NCI-H187 treated with DMSO at 0.1 percent for 48 hours (cell line): ENCODE data around the gene DCPS.
A peak's percentile ranks its signal among the peaks of the same experiment; 100 is the strongest.
"Not testable (repeated sequence)": the region's sequence is repeated elsewhere in the genome, so short reads cannot be mapped to it uniquely, and the experiment has no call there.

Experiments used
- DNase-seq: peaks from one replicate; lab custom pipeline; 2025; lab: John Stamatoyannopoulos, UW

DCPS gene, protein sequence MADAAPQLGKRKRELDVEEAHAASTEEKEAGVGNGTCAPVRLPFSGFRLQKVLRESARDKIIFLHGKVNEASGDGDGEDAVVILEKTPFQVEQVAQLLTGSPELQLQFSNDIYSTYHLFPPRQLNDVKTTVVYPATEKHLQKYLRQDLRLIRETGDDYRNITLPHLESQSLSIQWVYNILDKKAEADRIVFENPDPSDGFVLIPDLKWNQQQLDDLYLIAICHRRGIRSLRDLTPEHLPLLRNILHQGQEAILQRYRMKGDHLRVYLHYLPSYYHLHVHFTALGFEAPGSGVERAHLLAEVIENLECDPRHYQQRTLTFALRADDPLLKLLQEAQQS

GRCh38 chr11:126303623-126304456 is at the start of gene DCPS:
DCPS (plus strand) TSS chr11:126304060; CDS start chr11:126304081, 21 bp downstream.
- DNase-seq = peak; percentile 71

DNA sequence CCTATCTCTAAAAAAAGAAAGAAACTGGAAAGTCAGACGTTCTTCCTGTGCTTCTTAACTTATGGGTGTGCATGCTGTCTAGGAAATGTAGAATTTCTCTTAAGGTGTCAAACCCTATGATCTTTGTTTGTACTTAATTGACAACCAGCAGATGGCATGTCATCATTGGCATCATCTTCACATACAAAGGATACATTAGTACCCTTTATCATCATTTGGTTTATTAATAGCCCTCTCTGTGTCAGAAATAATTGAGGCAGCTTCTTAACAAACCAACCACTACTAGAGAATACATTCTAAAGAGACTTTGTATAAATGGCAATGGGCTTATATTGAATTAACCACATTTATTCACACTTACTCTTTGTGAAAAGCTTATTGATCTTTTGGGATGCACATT is 49.0 kb upstream of the DCPS start:
- no peak for DNase-seq

GRCh38 chr11:126255507-126255906 is 48.4 kb upstream of the DCPS start:
- not testable (repeated sequence) for DNase-seq

DNA sequence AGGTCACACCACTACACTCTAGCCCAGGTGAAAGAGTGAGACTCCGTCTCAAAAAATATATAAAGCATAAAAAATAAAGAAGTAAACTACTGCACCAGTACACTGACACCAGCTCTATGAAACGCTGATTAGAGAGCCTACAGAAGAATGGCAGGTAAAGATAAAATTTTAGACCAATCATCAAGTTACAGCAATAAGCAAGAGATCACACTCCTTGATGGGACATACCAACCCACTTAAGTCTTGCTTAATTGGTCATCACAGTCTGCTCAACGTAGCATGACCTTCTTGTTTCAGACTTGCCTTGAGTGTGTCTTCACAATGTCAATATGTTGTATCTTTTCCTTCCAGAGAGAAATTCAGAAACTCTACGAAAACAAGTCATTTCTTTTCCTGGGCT is 47.6 kb upstream of the DCPS start:
- DNase-seq = no peak

DNA sequence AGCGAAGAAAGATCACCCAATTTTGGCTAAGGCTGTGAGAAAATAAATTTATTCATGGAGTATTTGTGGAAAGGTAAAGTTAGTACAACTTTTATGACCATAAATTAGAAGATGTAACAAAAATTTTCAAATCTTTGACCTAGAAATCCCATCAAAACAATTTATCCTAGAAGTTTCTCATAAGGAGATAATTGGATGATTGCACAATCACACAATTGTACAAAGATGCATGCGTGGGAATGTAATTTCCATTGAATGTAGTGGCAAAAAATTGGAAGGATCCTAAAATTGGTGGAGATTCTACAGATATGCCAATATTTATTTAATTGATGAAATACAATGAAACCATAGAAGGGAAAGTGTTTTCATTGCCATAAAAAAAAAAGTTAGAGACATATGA is 46.7 kb upstream of the DCPS start:
- DNase-seq = no peak

DNA sequence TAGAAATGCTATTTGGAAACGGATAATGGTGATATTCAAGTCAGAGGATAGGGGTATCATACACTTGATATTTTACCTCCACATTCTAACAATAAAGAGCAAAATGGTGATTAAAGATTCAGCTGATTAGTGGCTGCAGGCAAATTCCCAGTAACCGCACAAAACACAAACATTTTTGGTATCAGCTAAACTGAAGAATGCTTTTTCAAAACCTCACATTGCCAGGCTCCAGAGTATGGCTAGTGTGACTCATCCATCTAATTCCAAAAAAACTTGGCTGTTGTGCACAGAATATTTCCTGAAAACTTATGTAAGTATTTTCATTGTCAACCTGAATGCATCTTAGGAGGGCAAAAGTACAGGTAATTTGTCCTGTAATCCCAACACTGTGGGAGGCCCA is 46.1 kb upstream of the DCPS start:
- no peak for DNase-seq

DNA sequence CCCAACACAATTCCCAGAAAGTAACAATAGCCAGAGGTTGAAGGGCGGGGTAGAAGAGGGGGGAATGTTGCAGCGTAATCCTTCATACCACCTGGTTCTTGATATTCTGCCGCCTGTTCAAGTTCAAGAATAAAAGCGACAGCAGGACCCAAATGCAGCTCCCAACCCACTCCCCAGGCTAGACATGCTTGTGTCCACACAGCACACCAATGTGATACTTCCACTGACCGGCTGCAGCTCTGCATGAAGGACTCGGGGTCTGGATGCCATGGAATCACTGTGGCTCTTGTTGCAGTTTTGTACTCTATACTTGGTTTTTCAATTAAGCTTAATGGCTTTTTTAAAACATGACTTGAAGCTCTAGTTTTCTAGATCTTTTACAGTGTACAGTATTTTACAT is 41.6 kb upstream of the DCPS start:
- DNase-seq = no peak

GRCh38 chr11:126263489-126263888 is 40.4 kb upstream of the DCPS start:
- DNase-seq = no peak

DNA sequence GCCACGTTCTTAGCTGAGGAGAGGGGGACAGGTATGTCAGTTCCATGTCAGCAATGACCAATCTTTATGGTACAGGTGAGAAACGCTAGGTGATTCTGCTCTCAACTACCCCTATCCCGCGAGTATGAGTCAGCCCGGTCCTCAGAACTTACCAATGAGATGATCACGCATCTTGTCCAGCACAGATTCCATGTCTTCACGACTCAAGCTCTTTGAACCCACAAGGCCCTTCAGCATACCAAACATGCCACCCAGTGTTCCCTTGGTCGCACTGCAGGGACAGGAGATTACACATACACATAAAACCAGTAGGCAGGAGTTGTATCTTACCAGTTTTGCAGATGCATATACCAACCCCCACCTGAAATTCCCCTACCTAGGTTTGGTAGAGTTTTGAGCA is 38.0 kb upstream of the DCPS start:
- no peak for DNase-seq

- DNase-seq = no peak
Measured at GRCh38 chr11:126267650-126268049, 36.2 kb upstream of the DCPS start.

GRCh38 chr11:126268361-126268707 is 35.5 kb upstream of the DCPS start:
- DNase-seq = no peak

GRCh38 chr11:126268708-126269579 is 34.9 kb upstream of the DCPS start, which contains the start of the genes FOXRED1 and SRPRA:
FOXRED1 (plus strand) TSS chr11:126269154; CDS start chr11:126269207, 53 bp downstream.
SRPRA (minus strand) TSS chr11:126268895; CDS start chr11:126268804, 91 bp downstream.
- DNase-seq = peak; percentile 85

GRCh38 chr11:126277322-126277721 is 26.5 kb upstream of the DCPS start:
- DNase-seq = no peak

DNA sequence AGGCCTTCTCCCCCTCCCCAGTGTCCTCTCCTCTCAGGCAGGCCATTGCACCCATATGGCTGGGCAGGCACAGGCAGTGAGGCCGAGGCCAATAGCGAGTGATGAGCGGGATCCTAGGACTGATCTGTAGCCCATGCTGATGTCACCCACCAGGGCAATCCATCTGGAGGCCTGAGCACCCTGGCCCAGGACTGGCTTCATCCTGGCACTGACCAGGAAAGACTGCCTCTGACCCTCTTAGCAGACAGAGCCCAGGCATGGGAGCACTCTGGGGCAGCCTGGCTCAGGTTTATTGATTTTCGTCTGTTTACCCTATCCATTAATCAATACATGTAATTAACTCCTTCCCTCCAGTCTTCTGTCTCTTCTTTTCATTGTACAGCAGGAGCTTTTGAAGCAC is 26.1 kb upstream of the DCPS start:
- DNase-seq = no peak

- DNase-seq = no peak
Measured at GRCh38 chr11:126279191-126279590, 24.7 kb upstream of the DCPS start.

DNA sequence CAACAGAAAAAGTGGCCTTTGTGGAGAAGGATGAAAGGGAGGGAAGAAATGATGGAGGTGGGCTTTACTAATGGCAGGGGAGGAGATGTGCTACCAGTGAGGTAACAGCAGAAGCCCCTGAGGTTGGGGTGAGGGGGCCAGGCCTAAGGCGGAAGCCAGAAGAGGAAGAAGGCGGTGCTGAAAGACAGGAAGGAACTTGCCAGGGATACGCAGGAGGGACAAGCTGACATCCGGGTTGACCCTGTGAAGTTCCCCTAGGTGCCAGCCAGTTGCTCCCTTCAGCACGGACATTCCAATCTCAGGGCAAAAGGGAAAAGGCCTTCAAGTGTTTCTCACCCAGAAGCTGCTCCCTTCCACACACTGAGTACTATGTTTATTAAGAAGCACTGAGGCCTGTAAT is 23.3 kb upstream of the DCPS start:
- no peak for DNase-seq

- no peak for DNase-seq
Measured at GRCh38 chr11:126281245-126281644, 22.6 kb upstream of the DCPS start.

DNA sequence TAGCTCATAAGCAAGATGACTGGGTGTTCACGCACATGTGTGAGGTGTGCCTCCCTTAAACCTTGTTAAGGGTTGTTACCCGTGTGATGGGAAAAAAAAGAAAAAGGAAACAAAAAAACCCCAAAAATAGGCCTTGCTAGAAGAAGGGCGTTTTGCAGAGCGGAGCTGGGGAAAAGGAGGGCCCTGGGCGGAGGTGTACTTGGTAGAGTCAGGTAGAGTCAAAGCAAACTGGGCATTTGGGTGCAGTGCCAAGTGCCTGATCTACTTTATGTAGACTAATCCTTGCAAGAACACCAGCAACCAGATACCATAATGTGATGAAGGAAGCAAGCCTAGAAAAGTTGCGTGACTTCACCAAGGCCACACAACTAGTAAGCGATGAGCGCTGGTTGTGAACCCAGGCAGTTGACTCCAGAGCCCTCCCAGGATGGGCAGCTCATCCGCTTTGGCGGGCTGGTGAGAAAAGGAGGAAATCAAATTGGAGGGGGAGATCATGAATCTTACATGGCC is 22.1 kb upstream of the DCPS start:
- no peak for DNase-seq

- DNase-seq = no peak
Measured at GRCh38 chr11:126282361-126282735, 21.5 kb upstream of the DCPS start.

- DNase-seq = no peak
Measured at GRCh38 chr11:126282736-126283591, 20.9 kb upstream of the DCPS start, which contains the start of gene TIRAP. TIRAP (plus strand) TSS chr11:126283093; CDS start chr11:126290895, 7,802 bp downstream.

DNA sequence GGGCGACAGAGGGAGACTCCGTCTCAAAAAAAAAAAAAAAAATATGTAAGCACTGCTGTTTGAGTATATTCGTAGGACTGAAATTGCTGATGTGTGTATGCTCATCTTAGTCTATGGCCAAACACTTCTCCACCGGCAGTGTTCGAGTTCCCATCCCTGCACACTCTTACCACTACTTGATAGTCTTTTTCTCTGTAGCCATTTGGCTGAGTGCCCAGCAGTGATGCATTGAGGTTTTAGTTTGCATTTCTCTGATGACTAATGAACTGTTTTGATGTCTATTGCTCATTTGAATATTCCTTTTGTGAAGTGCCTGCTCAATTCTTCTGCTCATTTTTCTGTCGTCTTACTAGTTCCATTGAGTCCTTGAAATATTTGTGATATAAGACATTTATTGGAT is 19.0 kb upstream of the DCPS start:
- DNase-seq = no peak
